ENCODE measurements around the gene SLC35C1.
A peak's percentile ranks its signal among the peaks of the same experiment; 100 is the strongest.
"Not testable (repeated sequence)": the region's sequence is repeated elsewhere in the genome, so short reads cannot be mapped to it uniquely, and the experiment has no call there.

SLC35C1 gene

DNA sequence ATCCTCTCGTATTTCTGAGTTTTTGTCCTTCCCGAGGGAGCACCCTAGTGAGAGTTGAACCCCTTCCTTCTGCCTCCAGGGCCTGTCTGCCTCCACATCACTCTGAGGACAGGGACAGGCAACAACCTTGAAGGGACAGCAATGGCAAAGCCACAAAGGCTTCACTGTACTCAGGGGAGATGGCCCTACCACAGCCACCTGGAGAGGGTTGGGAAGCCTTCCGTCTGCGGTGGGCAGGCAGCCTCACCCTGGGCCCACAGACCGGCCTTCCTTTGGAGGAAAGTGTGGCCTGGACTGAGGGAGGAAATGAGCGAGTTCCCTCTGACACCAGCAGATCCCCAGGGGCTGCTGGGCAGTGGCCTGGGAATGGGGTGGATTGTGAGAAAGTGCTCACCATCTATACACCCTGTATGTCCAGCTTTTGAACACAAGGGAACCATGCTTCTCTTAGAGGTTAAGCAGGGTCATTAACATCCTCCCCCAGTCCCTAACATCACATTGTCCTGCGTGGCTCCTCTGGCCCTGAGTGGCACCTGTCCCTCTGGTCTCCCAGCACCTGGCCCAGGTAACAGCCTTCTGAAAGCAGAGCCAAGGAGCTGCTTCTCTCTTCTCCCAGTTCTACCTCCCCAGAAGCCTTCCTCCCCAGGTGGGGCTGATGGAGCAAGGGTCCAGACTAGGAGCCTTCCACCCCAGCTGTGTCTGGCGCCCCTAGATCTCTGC is 6.8 kb downstream of the SLC35C1 start:
- DNase-seq: no peak

DNA sequence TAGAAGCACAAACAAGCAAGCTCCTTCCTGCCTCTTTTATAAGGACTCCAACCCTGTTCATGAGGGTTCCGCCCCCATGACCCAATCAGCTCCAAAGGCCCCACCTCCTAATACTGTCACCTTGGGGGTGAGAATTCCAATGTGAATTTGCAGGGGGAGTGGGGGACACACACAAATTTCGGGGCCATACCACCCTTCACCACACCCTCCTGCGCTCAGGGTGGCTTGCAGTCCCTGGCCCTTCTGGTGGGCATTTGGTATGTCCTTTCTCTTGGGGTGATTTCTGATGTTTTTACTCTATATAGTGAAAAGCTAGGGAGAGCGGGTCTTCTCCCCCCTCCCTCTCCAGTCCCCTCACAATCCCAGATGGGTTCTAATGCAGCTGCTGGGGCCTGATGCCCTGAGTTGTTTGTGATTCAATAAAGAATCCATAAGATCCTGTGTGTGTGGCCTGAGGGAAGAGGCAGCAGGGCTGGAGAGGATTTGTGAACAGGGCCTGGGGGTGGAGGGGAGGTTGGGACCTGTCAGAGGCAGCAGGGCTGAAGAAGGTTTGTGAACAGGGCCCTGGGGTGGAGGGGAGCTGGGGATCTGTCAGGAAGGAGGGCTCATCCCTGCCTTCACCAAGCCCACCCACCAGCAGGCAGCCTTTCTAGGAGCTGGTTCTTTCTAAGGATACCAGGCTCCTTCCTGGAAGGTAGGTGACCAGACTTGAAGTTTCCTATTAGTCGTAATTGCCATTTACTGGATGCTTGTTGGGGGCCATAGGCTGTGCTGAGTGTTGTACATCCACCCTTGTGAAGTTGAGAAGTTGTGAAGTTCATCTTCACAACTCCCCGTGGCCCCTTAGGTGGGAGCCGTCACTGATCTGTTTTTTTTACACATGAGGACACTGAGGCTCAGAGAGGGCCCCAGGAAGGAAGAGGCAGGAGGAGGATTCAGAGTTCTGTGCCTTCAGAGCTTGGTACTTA is 7.9 kb downstream of the SLC35C1 start:
- no peak for DNase-seq

GRCh38 chr11:45815747-45816146 is 10.8 kb downstream of the SLC35C1 start:
- peak; percentile 43 for DNase-seq

DNA sequence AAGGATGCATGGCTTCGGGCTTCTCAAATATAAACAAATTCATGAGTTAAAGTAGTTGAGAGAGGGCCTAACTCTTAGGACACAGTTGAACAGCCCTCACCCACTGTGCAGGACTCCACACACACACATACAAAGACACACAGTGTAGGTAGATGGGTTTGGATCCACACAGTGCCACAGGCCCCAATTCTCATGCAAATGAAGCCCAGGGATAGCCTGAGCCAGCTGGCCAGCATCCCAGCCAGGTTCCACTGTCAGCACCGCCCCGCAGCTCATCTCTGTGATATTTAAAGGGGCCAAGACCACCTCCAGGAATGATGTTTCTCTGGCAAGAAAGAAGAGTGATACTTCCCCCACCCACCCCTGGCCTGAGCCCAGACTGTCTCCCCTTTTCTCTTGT is 11.7 kb downstream of the SLC35C1 start:
- DNase-seq: no peak

DNA sequence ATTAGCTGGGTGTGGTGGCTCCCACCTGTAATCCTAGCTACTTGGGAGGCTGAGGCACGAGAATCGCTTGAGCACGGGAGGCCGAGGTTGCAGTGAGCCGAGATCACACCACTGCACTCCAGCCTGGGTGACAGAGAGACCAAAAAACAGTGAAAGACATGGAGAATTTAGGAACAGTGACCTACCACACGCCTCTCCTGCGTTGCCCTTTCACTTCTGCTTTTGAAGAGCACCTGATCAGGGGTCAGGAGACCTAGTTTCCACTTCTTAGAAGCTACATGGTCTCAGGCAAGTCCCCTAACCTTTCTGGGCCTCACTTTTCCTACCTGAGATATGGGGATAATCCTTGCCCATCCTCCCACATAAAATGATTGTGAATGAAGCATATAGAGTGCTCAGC is 12.2 kb downstream of the SLC35C1 start:
- no peak for DNase-seq

DNA sequence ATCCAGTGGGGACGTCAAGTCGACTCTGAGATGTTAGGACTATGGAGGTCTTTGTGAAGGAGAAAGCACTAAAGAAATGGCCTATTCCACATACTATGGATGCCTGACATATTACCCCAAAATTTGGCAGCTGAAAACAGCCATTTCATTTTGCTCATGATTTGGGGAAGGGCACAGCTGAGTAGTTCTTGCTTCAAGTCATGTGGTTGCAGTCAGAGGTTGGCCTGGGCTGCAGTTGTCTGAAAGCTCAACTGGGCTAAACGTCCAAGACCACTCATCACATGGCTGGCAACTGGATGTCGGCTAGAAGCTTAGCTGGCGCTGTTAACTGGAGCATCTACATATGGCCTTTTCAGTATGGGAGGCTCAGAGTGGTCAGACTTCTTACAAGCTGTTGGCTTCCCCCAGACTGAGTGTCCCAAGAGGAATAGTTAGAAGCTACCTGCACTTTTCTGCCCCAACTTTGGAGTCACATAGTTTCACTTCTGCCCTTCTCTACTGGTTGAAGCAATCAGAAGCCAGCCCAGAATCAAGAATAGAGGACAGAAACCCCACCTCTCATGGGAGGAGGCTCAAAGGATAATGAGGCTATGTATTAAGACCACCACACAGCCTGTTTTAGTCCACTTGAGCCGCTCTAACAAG is 14.1 kb downstream of the SLC35C1 start:
- DNase-seq: no peak

GRCh38 chr11:45820211-45820857 is 15.4 kb downstream of the SLC35C1 start:
- DNase-seq: no peak

- not testable (repeated sequence) for DNase-seq
Observed at GRCh38 chr11:45826492-45826891, 21.5 kb downstream of the SLC35C1 start.

DNA sequence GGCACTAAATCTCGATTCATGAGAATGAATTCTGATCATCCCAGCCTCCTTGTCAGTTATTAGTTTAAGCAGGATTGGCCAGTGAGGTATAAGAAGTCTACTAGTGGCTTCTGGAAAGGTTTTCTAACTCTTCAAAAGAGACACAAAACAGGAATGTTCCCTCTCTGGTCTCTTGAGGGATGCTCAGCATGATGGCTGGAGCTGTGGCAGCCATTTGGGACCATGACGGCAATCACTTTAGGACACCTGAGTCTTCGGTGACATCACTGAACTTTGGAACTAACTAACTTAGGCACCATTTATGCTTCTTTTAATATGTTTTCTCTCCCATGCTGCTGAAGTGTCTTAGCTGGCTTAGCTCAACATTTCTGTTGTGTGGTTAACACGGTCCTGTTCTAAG is 22.2 kb downstream of the SLC35C1 start:
- no peak for DNase-seq

- DNase-seq: no peak
Observed at GRCh38 chr11:45828996-45829395, 24.0 kb downstream of the SLC35C1 start.

- no peak for DNase-seq
Observed at GRCh38 chr11:45830596-45830995, 25.6 kb downstream of the SLC35C1 start.

DNA sequence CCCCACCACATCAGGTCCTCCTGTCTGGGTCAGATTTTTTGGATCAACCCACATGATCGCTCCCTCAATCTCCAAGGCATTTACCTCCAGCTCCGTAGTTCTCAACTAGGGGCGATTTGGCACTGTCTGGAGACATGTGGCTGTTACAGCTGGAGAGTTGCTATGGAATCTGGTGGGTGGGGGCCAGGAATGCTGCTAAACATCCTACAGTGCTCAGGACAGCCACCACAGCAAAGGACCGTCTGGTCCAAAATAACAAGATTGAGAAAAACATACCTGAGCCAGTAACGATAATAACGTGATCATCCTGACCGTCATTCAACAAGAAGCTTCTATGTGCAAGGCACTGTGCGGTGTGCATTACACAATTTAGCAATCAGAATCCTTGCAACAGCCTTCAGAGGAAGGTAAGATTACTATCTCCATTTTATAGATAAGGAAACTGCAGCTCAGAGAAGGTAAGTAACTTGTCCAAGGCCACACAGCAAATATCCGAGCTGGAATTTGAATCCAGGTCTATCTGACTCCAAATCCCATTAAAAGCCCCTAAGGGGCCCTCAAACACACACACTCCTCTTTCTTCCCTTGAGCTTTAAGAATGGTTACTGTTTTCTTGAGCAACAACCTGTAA is 28.0 kb downstream of the SLC35C1 start:
- no peak for DNase-seq

DNA sequence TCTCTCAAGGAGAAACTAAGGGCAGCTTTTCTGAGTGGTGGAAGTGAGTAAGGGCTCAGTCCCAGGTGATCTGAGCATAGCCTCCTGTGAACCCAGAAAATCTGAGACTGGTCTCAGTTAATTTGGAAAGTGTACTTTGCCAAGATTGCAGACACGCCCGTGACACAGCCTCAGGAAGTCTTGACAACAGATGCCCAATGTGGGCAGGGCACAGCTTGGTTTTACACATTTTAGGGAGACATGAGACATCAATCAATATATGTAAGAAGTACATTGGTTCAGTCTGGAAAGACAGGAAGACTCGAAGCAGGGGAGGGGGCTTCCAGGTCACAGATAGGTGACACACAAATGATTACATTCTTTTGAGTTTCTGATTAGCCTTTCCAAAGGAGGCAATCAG is 28.8 kb downstream of the SLC35C1 start:
- no peak for DNase-seq

GRCh38 chr11:45834298-45834756 is 29.4 kb downstream of the SLC35C1 start:
- DNase-seq: no peak

DNA sequence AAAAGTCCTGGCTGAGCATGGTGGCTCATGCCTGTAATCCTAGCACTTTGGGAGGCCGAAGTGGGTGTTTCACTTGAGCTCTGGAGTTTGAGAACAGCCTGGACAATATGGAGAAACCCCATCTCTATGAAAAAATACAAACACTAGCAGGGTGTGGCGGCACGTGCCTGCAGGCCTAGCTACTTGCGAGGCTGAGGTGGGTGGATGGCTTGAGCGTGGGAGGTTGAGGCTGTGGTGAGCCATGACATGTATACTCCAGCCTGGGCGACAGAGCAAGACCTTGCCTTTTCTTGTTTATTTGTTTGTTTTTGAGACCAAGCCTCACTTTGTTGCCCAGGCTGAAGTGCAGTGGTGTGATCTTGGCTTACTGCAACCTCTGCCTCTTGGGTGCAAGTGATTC is 34.3 kb downstream of the SLC35C1 start:
- no peak for DNase-seq

DNA sequence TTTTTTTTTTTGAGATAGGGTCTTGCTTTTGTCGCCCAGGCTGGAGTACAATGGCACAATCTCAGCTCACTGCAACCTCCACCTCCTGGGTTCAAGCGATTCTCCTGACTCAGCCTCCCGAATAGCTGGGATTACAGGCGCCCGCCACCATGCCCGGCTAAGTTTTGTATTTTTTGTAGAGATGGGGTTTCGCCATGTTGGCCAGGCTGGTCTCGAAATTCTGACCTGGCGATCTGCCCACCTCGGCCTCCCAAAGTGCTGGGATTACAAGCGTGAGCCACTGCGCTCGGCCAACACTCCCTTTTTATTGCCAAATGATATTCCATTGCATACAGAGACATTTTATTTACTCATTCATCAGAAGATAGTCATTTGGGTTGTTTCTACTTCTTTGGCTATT is 35.3 kb downstream of the SLC35C1 start:
- not testable (repeated sequence) for DNase-seq

DNA sequence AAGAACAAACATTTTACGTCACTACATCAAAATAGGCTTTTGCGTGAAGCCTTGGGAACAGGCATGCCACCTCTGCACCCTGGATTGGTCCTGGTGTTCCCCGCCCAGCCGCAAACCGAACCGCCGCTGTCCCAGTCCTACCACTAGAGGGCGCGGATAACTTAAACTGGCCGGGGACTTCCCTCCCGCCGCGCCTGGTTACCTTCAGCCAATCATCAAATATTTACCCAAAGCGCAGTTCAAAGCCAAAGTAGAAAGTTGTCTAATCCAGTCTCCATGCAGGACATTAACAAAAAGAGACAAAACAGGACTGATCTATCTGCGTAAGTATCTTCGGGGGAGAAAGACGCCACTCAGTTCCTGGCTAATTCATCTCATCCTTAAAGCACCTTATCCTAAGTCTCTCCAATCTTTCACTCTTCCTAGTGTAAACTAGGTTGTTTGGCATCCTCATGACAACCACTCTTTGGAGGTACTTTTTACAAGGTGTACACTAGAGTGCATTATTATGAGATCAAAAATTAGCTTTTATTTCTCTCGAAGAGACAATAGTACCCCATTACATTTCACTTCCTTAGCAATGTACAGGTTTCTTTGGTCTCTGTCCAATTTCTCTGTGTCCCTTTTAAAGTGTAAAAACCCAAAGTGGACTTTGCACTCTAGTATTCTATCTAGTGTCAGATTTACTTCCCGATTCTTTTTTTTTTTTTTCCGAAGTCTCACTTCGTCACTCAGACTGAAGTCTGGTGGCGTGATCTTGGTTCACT is 38.4 kb downstream of the SLC35C1 start:
- peak; percentile 64 for DNase-seq

DNA sequence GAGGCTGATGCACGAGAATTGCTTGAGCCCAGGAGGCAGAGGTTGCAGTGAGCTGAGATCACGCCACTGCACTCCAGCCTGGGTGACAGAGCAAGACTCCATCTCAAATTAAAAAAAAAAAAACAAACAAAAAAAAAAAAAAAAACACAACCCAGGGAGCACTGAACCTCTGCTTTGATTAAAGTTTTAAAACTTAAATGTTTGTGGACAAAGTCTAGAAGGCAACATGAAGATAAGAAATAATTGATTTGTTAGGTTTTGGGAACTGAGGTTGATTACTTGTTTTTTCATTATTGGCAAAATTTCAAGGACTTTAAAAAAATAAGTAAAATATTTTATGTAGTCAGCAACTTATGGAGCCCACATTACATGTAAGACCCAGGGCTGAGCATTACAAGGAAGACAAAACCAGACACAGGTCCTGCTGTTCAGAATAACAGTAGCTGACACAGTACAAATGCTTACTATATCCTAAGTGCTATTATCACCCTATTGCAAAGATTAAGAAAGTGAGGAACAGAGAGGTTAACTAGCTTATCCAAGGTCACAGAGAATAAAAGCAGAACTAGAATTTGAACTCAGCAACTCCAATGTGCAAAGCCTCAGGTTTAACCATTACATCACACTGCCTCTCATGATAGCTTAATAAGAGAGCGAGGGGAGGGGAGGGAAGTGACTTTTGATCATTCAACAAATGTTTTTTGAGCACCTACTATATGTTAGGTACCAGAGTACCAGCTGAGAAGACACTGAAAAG is 40.1 kb downstream of the SLC35C1 start:
- DNase-seq: no peak

GRCh38 chr11:45846174-45846675 is 41.3 kb downstream of the SLC35C1 start:
- DNase-seq: no peak
